Small intestine (tissue), 7 donors: Measurements from ENCODE around the gene SPRR2D. TPM values are rescaled to one million over a fixed set of nuclear protein-coding genes. Genes with fewer than 3 reads are reported as not detected.

ENCODE experiments used
- DNase-seq, 2 donors: peaks; one replicate each; pipeline versions ENCODE4 v3.0.0 to v3.0.0-alpha.2; 2013
- FAIRE-seq: peaks from 2 replicates; lab custom pipeline; 2012; peaks lifted over from hg19 to GRCh38; lab: Jason Lieb, UNC
- H3K27ac ChIP-seq, 3 donors: one replicate each; pipeline ENCODE4 v1.5.1; 2013; ENCODE audit warnings: low read length in 2 of 3, mild to moderate bottlenecking in 2 of 3, control low read depth in 1 of 3, inconsistent platforms in 1 of 3, low read depth in 1 of 3, moderate library complexity in 1 of 3
- H3K27me3 ChIP-seq, 3 donors: one replicate each; pipeline ENCODE4 v1.6.1; 2013; ENCODE audit warnings: low read length in 3 of 3, inconsistent platforms in 1 of 3; ENCODE audit not compliant: control insufficient read depth in 3 of 3, insufficient read depth in 3 of 3
- H3K36me3 ChIP-seq, 3 donors: one replicate each; pipeline ENCODE4 v1.6.1; 2013; ENCODE audit warnings: low read length in 3 of 3, inconsistent platforms in 1 of 3, low read depth in 1 of 3, mild to moderate bottlenecking in 1 of 3, moderate library complexity in 1 of 3; ENCODE audit not compliant: control insufficient read depth in 3 of 3, insufficient read depth in 2 of 3
- H3K4me1 ChIP-seq, 3 donors: one replicate each; pipeline ENCODE4 v1.6.1; 2013; ENCODE audit warnings: low read length in 2 of 3, inconsistent platforms in 1 of 3, low read depth in 1 of 3, mild to moderate bottlenecking in 1 of 3, moderate library complexity in 1 of 3; ENCODE audit not compliant: control insufficient read depth in 3 of 3, insufficient read depth in 2 of 3
- H3K4me3 ChIP-seq, 3 donors: one replicate each; pipeline ENCODE4 v1.5.1; 2013; ENCODE audit warnings: low read length in 3 of 3, control low read depth in 1 of 3, inconsistent platforms in 1 of 3, low read depth in 1 of 3, mild to moderate bottlenecking in 1 of 3, moderate library complexity in 1 of 3
- H3K9me3 ChIP-seq, 2 donors: one replicate each; pipeline ENCODE4 v1.6.1; 2013; ENCODE audit warnings: low read depth in 1 of 2, low read length in 1 of 2; ENCODE audit not compliant: control insufficient read depth in 2 of 2, insufficient read depth in 1 of 2
- WGBS, 3 donors: extraction: QIAGEN DNeasy Blood & Tissue Kit; methylation state at CpG; one replicate each; pipeline ENCODE4 v1.1.7; 2013; 5-methylcytosine and 5-hydroxymethylcytosine counted together
- polyA plus RNA-seq, 4 donors: library from polyadenylated mRNA; stranded (reverse) in 3 of 4; unstranded in 1 of 4; fragments of 200-250 nt in 3 of 4; fragments of 120-200 nt in 1 of 4; gene quantifications; one replicate each; pipeline versions ENCODE4 v1.2.1 to v1.2.3, GENCODE V29; 2013
- donor health status: healthy with polysubstance abuse.
- donor health status: control.
- donor health status: control.
- donor health status: Bipolar disorder and iron deficiency.
- donor health status: healthy.

SPRR2D gene
- polyA plus RNA-seq, 4 donors, result 0.49 TPM; not detected in 3

GRCh38 chr1:152998476-152998875 is 42.4 kb downstream of the SPRR2D start:
- no peak overlapping the region for H3K4me3 ChIP-seq
- H3K9me3 ChIP-seq, result no peaks in the 10 kb centered on the region
- no peaks in the 10 kb centered on the region for H3K4me1 ChIP-seq
- DNase-seq, result no peak
- WGBS, 3 donors, result 79 to 88% (median 84%) methylated on average over 4 of the region's 4 CpGs
- H3K27ac ChIP-seq, result no peak overlapping the region
- no peak for FAIRE-seq
- H3K27me3 ChIP-seq, result no peaks in the 10 kb centered on the region
- H3K36me3 ChIP-seq, result no peaks in the 10 kb centered on the region

- WGBS, 3 donors, result 27 to 36% (median 35%) methylated on average over 7 of the region's 7 CpGs
- Histone ChIP-seq H3K27me3 (no peaks in the 10 kb centered on the region), H3K9me3 (no peaks in the 10 kb centered on the region), H3K36me3 (no peaks in the 10 kb centered on the region), H3K4me3 (no peak overlapping the region), H3K4me1 (no peaks in the 10 kb centered on the region), H3K27ac (no peak overlapping the region)
- no peak for FAIRE-seq
- no peak for DNase-seq
Measured at GRCh38 chr1:152997901-152998300, 43.0 kb downstream of the SPRR2D start.

DNA sequence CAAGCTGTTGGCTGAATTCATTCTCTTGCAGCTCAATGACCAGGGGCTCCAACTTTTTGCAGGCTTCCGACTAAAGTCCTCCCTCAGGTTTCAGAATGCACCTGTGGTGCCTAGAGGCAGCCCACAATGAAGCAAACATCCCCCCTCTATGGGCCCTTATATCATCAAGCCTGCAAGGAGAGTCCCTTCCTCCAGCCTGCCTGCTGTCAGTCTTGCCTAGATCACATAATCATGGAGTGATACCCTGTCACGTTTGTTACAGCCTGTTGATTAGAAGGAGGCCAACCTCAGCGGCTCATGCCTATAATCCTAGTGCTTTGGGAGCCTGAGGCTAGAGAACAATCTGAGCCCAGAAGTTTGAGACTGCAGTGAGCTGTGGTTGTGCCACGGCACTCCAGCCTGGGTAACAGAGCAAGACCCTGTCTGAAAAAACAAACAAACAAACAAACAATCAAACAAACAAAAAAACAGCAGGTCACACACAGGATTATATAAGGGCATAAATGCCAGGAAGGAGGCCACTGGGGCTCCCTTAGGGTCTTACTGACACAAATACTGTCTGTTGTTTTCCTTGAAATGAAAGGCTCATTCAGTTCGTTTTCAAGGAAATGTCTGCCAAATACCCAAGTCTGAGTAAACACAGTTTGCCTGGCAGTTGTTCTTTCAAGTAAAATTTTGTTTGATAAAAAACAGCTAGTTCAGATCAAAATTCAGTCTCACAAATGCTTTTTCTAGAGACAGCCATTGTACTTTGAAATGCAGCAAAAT is 44.1 kb downstream of the SPRR2D start:
- Histone ChIP-seq H3K9me3 (no peaks in the 10 kb centered on the region), H3K4me3 (no peak overlapping the region), H3K27ac (no peak overlapping the region), H3K36me3 (no peaks in the 10 kb centered on the region), H3K27me3 (no peaks in the 10 kb centered on the region), H3K4me1 (no peaks in the 10 kb centered on the region)
- DNase-seq (no peak), FAIRE-seq (no peak)
- WGBS, 3 donors, result 18 to 23% (median 22%) methylated on average over 5 of the region's 5 CpGs

DNA sequence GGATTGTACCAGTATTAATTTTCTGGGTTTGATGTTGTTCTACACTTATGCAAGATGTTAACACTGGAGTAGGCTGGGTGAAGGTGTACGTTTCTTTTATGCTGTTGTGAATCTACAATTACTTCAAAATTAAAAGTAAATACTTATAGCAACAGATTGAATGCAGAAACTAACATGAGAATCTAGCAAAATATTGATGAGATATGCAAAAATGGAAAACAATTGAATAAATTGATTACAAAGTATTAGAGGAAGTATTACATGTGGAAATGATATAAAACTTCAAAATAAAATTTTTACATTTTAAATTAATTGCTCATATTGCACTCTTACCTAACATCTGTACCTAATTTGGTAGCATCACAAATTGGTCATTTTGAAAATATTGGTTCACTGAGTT is 45.1 kb downstream of the SPRR2D start:
- H3K27me3 ChIP-seq, result no peaks in the 10 kb centered on the region
- FAIRE-seq (no peak), DNase-seq (no peak)
- WGBS, 3 donors, result 18 to 32% (median 31%) methylated on average over 1 of the region's 1 CpG
- no peaks in the 10 kb centered on the region for H3K4me1 ChIP-seq
- no peak overlapping the region for H3K4me3 ChIP-seq
- H3K27ac ChIP-seq, result no peak overlapping the region
- no peaks in the 10 kb centered on the region for H3K36me3 ChIP-seq
- H3K9me3 ChIP-seq, result no peaks in the 10 kb centered on the region

GRCh38 chr1:152993186-152993585 is 47.7 kb downstream of the SPRR2D start:
- Histone ChIP-seq H3K27ac (no peak overlapping the region), H3K4me3 (no peak overlapping the region), H3K27me3 (no peaks in the 10 kb centered on the region), H3K9me3 (no peaks in the 10 kb centered on the region), H3K4me1 (no peaks in the 10 kb centered on the region), H3K36me3 (no peaks in the 10 kb centered on the region)
- DNase-seq, result no peak
- WGBS, 3 donors, result 73 to 76% (median 75%) methylated on average over 6 of the region's 6 CpGs
- FAIRE-seq, result no peak

Other genes with a start within 250 kb of the SPRR2D start
- not detected for gene LCE1D, start 244.4 kb downstream of the SPRR2D start, polyA plus RNA-seq
- gene LCE1C, start 234.5 kb downstream of the SPRR2D start, polyA plus RNA-seq, result not detected
- gene LCE1B, start 229.1 kb downstream of the SPRR2D start, polyA plus RNA-seq, result not detected
- gene LCE1A, start 213.6 kb downstream of the SPRR2D start, polyA plus RNA-seq, result not detected
- gene LCE6A, start 198.3 kb downstream of the SPRR2D start, polyA plus RNA-seq, result not detected
- not detected for gene LCE7A, start 181.1 kb downstream of the SPRR2D start, polyA plus RNA-seq
- not detected for gene SMCP, start 162.8 kb downstream of the SPRR2D start, polyA plus RNA-seq
- under 1 TPM in 2 of 4 donors, not detected in 2; 0.03 to 0.45 TPM for gene IVL, start 132.6 kb downstream of the SPRR2D start, polyA plus RNA-seq
- gene SPRR5, start 93.9 kb downstream of the SPRR2D start, polyA plus RNA-seq, result not detected
- gene SPRR4, start 70.5 kb downstream of the SPRR2D start, polyA plus RNA-seq, result not detected
- gene SPRR1A, start 57.0 kb downstream of the SPRR2D start, polyA plus RNA-seq, result not detected
- 10 to 100 TPM in 2 of 4 donors, 1 to 10 TPM in 1, not detected in 1; 3.0 to 16.1 (median 10.3) TPM for gene SPRR3, start 39.4 kb downstream of the SPRR2D start, polyA plus RNA-seq
- 1 to 10 TPM in 2 of 4 donors, under 1 TPM in 1, not detected in 1; 0.27 to 3.2 (median 1.6) TPM for gene SPRR1B, start 9.9 kb downstream of the SPRR2D start, polyA plus RNA-seq
- 1 to 10 TPM in 2 of 4 donors, under 1 TPM in 1, not detected in 1; 0.67 to 2.2 (median 2.0) TPM for gene SPRR2A, start 16.4 kb upstream of the SPRR2D start, polyA plus RNA-seq
- gene SPRR2B, start 30.5 kb upstream of the SPRR2D start, polyA plus RNA-seq, result not detected
- gene SPRR2E, start 53.4 kb upstream of the SPRR2D start, polyA plus RNA-seq, result 1 to 10 TPM in 1 of 4 donors, under 1 TPM in 1, not detected in 2; 0.24 to 2.2 TPM
- gene SPRR2F, start 72.4 kb upstream of the SPRR2D start, polyA plus RNA-seq, result under 1 TPM in 1 of 4 donors, not detected in 3; 0.10 TPM
- not detected for gene SPRR2G, start 109.8 kb upstream of the SPRR2D start, polyA plus RNA-seq
- not detected for gene LELP1, start 162.3 kb upstream of the SPRR2D start, polyA plus RNA-seq
- not detected for gene PRR9, start 176.5 kb upstream of the SPRR2D start, polyA plus RNA-seq
- gene LORICRIN, start 218.6 kb upstream of the SPRR2D start, polyA plus RNA-seq, result not detected